HAP-1 (cell line): ENCODE results near the gene CFAP69.

Experiments
- DNase-seq, 2 experiments: peaks; one replicate each; pipeline ENCODE4 v3.0.0-alpha.2; 2016 to 2020; ENCODE audit warnings: low spot score in 2 of 2
- H3K27me3 ChIP-seq: fragments of 250-450 bp; sonication (Bioruptor Pico); 2 replicates; pipeline ENCODE4 v1.5.1; 2020; ENCODE audit warnings: low read depth, mild to moderate bottlenecking, moderate library complexity
- H3K36me3 ChIP-seq: fragments of 250-450 bp; sonication (Bioruptor Pico); replicated peaks from 2 replicates; pipeline ENCODE4 v1.5.1; 2020; ENCODE audit warnings: mild to moderate bottlenecking
- H3K4me1 ChIP-seq: fragments of 250-450 bp; sonication (Bioruptor Pico); 2 replicates; pipeline ENCODE4 v1.5.1; 2020; ENCODE audit warnings: mild to moderate bottlenecking
- H3K4me3 ChIP-seq: fragments of 250-450 bp; sonication (Bioruptor Pico); 2 replicates; pipeline ENCODE4 v1.5.1; 2020; ENCODE audit warnings: mild to moderate bottlenecking, moderate library complexity
- H3K9me3 ChIP-seq: fragments of 250-450 bp; sonication (Bioruptor Pico); 2 replicates; pipeline ENCODE4 v1.5.1; 2020; ENCODE audit warnings: mild to moderate bottlenecking, moderate library complexity
- in situ Hi-C: fragments of 300-500 bp; cut with MboI; formaldehyde crosslinking; loops from 3 replicates; pipeline ENCODE4 v1.14.3; 2020; ENCODE audit warnings: low sequenced_read_pairs, inconsistent platforms, mixed read lengths

The CFAP69 gene

GRCh38 chr7:90222811-90223725 is 21.9 kb upstream of the CFAP69 start:
- Histone ChIP-seq H3K36me3 (no peaks in the 10 kb centered on the region), H3K9me3 (no peaks in the 10 kb centered on the region), H3K27me3 (no peaks in the 10 kb centered on the region), H3K4me3 (no peak overlapping the region), H3K4me1 (peaks cover 11% of the 10 kb centered on the region)
- no peak for DNase-seq
- in situ Hi-C loops = no loop called here

GRCh38 chr7:90224195-90224594 is 20.8 kb upstream of the CFAP69 start:
- Histone ChIP-seq H3K4me3 (no peak overlapping the region), H3K4me1 (peaks cover 11% of the 10 kb centered on the region), H3K36me3 (no peaks in the 10 kb centered on the region), H3K9me3 (no peaks in the 10 kb centered on the region), H3K27me3 (no peaks in the 10 kb centered on the region)
- in situ Hi-C loops = no loop called here
- peak; percentile 40 to 64 for DNase-seq

GRCh38 chr7:90225181-90225580 is 19.8 kb upstream of the CFAP69 start:
- no peak overlapping the region for H3K4me3 ChIP-seq
- H3K36me3 ChIP-seq = no peaks in the 10 kb centered on the region
- in situ Hi-C loops = no loop called here
- DNase-seq = no peak
- no peaks in the 10 kb centered on the region for H3K9me3 ChIP-seq
- peaks cover 11% of the 10 kb centered on the region for H3K4me1 ChIP-seq
- no peaks in the 10 kb centered on the region for H3K27me3 ChIP-seq

- DNase-seq = no peak
- Histone ChIP-seq H3K9me3 (no peaks in the 10 kb centered on the region), H3K36me3 (no peaks in the 10 kb centered on the region), H3K4me1 (peaks cover 11% of the 10 kb centered on the region), H3K4me3 (no peak overlapping the region), H3K27me3 (no peaks in the 10 kb centered on the region)
- in situ Hi-C loops = no loop called here
These were observed 19.4 kb upstream of the CFAP69 start for GRCh38 chr7:90225601-90226000.

GRCh38 chr7:90227259-90227658 is 17.7 kb upstream of the CFAP69 start:
- no peak overlapping the region for H3K4me3 ChIP-seq
- peaks cover 11% of the 10 kb centered on the region for H3K4me1 ChIP-seq
- H3K9me3 ChIP-seq = no peaks in the 10 kb centered on the region
- no peak for DNase-seq
- no peaks in the 10 kb centered on the region for H3K36me3 ChIP-seq
- no peaks in the 10 kb centered on the region for H3K27me3 ChIP-seq
- in situ Hi-C loops = no loop called here

GRCh38 chr7:90229682-90230081 is 15.3 kb upstream of the CFAP69 start:
- no peak overlapping the region for H3K4me3 ChIP-seq
- in situ Hi-C loops = no loop called here
- no peaks in the 10 kb centered on the region for H3K36me3 ChIP-seq
- peaks cover 5% of the 10 kb centered on the region for H3K4me1 ChIP-seq
- no peaks in the 10 kb centered on the region for H3K27me3 ChIP-seq
- H3K9me3 ChIP-seq = no peaks in the 10 kb centered on the region
- no peak for DNase-seq

GRCh38 chr7:90230834-90231233 is 14.1 kb upstream of the CFAP69 start:
- no peak for DNase-seq
- no peaks in the 10 kb centered on the region for H3K27me3 ChIP-seq
- in situ Hi-C loops = no loop called here
- H3K4me3 ChIP-seq = no peak overlapping the region
- H3K9me3 ChIP-seq = no peaks in the 10 kb centered on the region
- no peaks in the 10 kb centered on the region for H3K36me3 ChIP-seq
- H3K4me1 ChIP-seq = no peaks in the 10 kb centered on the region

- Histone ChIP-seq H3K9me3 (no peaks in the 10 kb centered on the region), H3K4me3 (no peak overlapping the region), H3K36me3 (no peaks in the 10 kb centered on the region), H3K4me1 (peaks cover under 1% of the 10 kb centered on the region), H3K27me3 (no peaks in the 10 kb centered on the region)
- in situ Hi-C loops = no loop called here
- DNase-seq = no peak
These were observed 13.7 kb upstream of the CFAP69 start for GRCh38 chr7:90231304-90231703.

GRCh38 chr7:90232430-90232829 is 12.5 kb upstream of the CFAP69 start:
- H3K4me3 ChIP-seq = no peak overlapping the region
- H3K27me3 ChIP-seq = no peaks in the 10 kb centered on the region
- H3K9me3 ChIP-seq = no peaks in the 10 kb centered on the region
- H3K36me3 ChIP-seq = no peaks in the 10 kb centered on the region
- no peak for DNase-seq
- in situ Hi-C loops = no loop called here
- peaks cover 5% of the 10 kb centered on the region for H3K4me1 ChIP-seq

- Histone ChIP-seq H3K27me3 (no peaks in the 10 kb centered on the region), H3K4me1 (peaks cover 5% of the 10 kb centered on the region), H3K4me3 (no peak overlapping the region), H3K9me3 (no peaks in the 10 kb centered on the region), H3K36me3 (no peaks in the 10 kb centered on the region)
- DNase-seq = no peak
- in situ Hi-C loops = no loop called here
These were observed 11.4 kb upstream of the CFAP69 start for GRCh38 chr7:90233569-90233968.

- Histone ChIP-seq H3K27me3 (no peaks in the 10 kb centered on the region), H3K4me1 (peaks cover 5% of the 10 kb centered on the region), H3K9me3 (no peaks in the 10 kb centered on the region), H3K36me3 (no peaks in the 10 kb centered on the region), H3K4me3 (no peak overlapping the region)
- in situ Hi-C loops = no loop called here
- DNase-seq = peak; percentile 42 to 47
These were observed 8.2 kb upstream of the CFAP69 start for GRCh38 chr7:90236721-90237289.

GRCh38 chr7:90238022-90238421 is 7.0 kb upstream of the CFAP69 start:
- Histone ChIP-seq H3K4me3 (no peak overlapping the region), H3K4me1 (peaks cover 5% of the 10 kb centered on the region), H3K27me3 (no peaks in the 10 kb centered on the region), H3K9me3 (no peaks in the 10 kb centered on the region), H3K36me3 (no peaks in the 10 kb centered on the region)
- DNase-seq = no peak
- in situ Hi-C loops = no loop called here

- in situ Hi-C loops = no loop called here
- no peaks in the 10 kb centered on the region for H3K36me3 ChIP-seq
These were observed 6.4 kb upstream of the CFAP69 start for GRCh38 chr7:90238583-90238982.

GRCh38 chr7:90239050-90239449 is 5.9 kb upstream of the CFAP69 start:
- H3K4me3 ChIP-seq = no peak overlapping the region
- H3K36me3 ChIP-seq = no peaks in the 10 kb centered on the region
- DNase-seq = no peak
- in situ Hi-C loops = no loop called here
- H3K9me3 ChIP-seq = no peaks in the 10 kb centered on the region
- peaks cover 5% of the 10 kb centered on the region for H3K4me1 ChIP-seq
- no peaks in the 10 kb centered on the region for H3K27me3 ChIP-seq

More at GRCh38 chr7:90238583-90238982, 6.4 kb upstream of the CFAP69 start:
- Histone ChIP-seq H3K4me1 (peaks cover 5% of the 10 kb centered on the region), H3K4me3 (no peak overlapping the region), H3K9me3 (no peaks in the 10 kb centered on the region), H3K27me3 (no peaks in the 10 kb centered on the region)
- no peak for DNase-seq
